H9 (cell line): ENCODE data around the gene FBXO30. TPM values are rescaled to one million over a fixed set of nuclear protein-coding genes. Genes with fewer than 3 reads are reported as not detected.

Experiments used
- DNase-seq: peaks from one replicate; pipeline ENCODE4 v3.0.0-alpha.2; 2017
- H2AFZ ChIP-seq: one replicate; pipeline ENCODE4 v1.6.1; 2013; ENCODE audit warnings: mild to moderate bottlenecking, low read length, control low read depth, moderate library complexity
- H2AK5ac ChIP-seq: 2 replicates; pipeline ENCODE4 v1.6.1; 2013; ENCODE audit warnings: low read length, control low read depth, mixed read lengths; ENCODE audit not compliant: insufficient read length
- H2BK120ac ChIP-seq: one replicate; pipeline ENCODE4 v1.6.1; 2013; ENCODE audit warnings: low read depth, mild to moderate bottlenecking, low read length, control low read depth, inconsistent platforms; ENCODE audit not compliant: poor library complexity, severe bottlenecking
- H2BK12ac ChIP-seq: 2 replicates; pipeline ENCODE4 v1.6.1; 2013; ENCODE audit warnings: low read length, control low read depth, mixed read lengths, low read depth; ENCODE audit not compliant: insufficient read length
- H2BK15ac ChIP-seq: 2 replicates; pipeline ENCODE4 v1.6.1; 2013; ENCODE audit warnings: low read depth, low read length, control low read depth
- H2BK20ac ChIP-seq: one replicate; pipeline ENCODE4 v1.6.1; 2013; ENCODE audit warnings: low read depth, mild to moderate bottlenecking, low read length, control low read depth, inconsistent platforms; ENCODE audit not compliant: poor library complexity, severe bottlenecking
- H2BK5ac ChIP-seq: 2 replicates; pipeline ENCODE4 v1.6.1; 2013; ENCODE audit warnings: low read length, control low read depth, mixed read lengths; ENCODE audit not compliant: insufficient read length
- H3K14ac ChIP-seq: 2 replicates; pipeline ENCODE4 v1.6.1; 2013; ENCODE audit warnings: low read length, control low read depth; ENCODE audit not compliant: insufficient read depth
- H3K18ac ChIP-seq: 2 replicates; pipeline ENCODE4 v1.6.1; 2013; ENCODE audit warnings: low read depth, mild to moderate bottlenecking, mixed read lengths, low read length, control low read depth; ENCODE audit not compliant: insufficient read length
- H3K23ac ChIP-seq: 2 replicates; pipeline ENCODE4 v1.6.1; 2013; ENCODE audit warnings: low read length, control low read depth, mixed read lengths, low read depth; ENCODE audit not compliant: insufficient read length
- H3K23me2 ChIP-seq: 2 replicates; pipeline ENCODE4 v1.6.1; 2013; ENCODE audit warnings: low read depth, mild to moderate bottlenecking, mixed read lengths, low read length, control low read depth; ENCODE audit not compliant: insufficient read length, poor library complexity, severe bottlenecking
- H3K27ac ChIP-seq: 2 replicates; pipeline ENCODE4 v1.5.1; 2013; ENCODE audit warnings: low read length, control low read depth, mixed read lengths, low read depth; ENCODE audit not compliant: insufficient read length
- H3K27me3 ChIP-seq: 2 replicates; pipeline ENCODE4 v1.6.1; 2013; ENCODE audit warnings: low read length, control low read depth, inconsistent platforms; ENCODE audit not compliant: insufficient read depth
- H3K4ac ChIP-seq: 2 replicates; pipeline ENCODE4 v1.6.1; 2013; ENCODE audit warnings: low read depth, mild to moderate bottlenecking, control low read depth, inconsistent platforms, low read length, moderate library complexity
- H3K4me1 ChIP-seq: 2 replicates; pipeline ENCODE4 v1.6.1; 2013; ENCODE audit warnings: low read length, control low read depth, inconsistent platforms; ENCODE audit not compliant: insufficient read depth
- H3K4me2 ChIP-seq: 2 replicates; pipeline ENCODE4 v1.6.1; 2013; ENCODE audit warnings: low read length, control low read depth, mixed read lengths; ENCODE audit not compliant: insufficient read length, insufficient read depth
- H3K56ac ChIP-seq: 2 replicates; pipeline ENCODE4 v1.6.1; 2013; ENCODE audit warnings: low read depth, mild to moderate bottlenecking, mixed read lengths, low read length, control low read depth; ENCODE audit not compliant: insufficient read length
- H3K79me1 ChIP-seq: 2 replicates; pipeline ENCODE4 v1.6.1; 2013; ENCODE audit warnings: low read depth, mild to moderate bottlenecking, moderate library complexity, low read length, control low read depth, inconsistent platforms; ENCODE audit not compliant: insufficient read depth, poor library complexity, severe bottlenecking
- H3K79me2 ChIP-seq: 2 replicates; pipeline ENCODE4 v1.6.1; 2013; ENCODE audit warnings: low read length, control low read depth, inconsistent platforms; ENCODE audit not compliant: insufficient read depth
- H3K9ac ChIP-seq: 2 replicates; pipeline ENCODE4 v1.6.1; 2013; ENCODE audit warnings: low read length, control low read depth, mixed read lengths; ENCODE audit not compliant: insufficient read length; ENCODE audit errors: extremely low read depth
- H3K9me3 ChIP-seq: one replicate; pipeline ENCODE4 v1.6.1; 2013; ENCODE audit warnings: low read depth, low read length, inconsistent platforms; ENCODE audit not compliant: control insufficient read depth
- H3T11ph ChIP-seq: one replicate; pipeline ENCODE4 v1.6.1; 2013; ENCODE audit warnings: mild to moderate bottlenecking, low read length, control low read depth, inconsistent platforms
- H4K20me1 ChIP-seq: one replicate; pipeline ENCODE4 v1.6.1; 2013; ENCODE audit not compliant: control insufficient read depth, insufficient read length, insufficient read depth
- H4K5ac ChIP-seq: 2 replicates; pipeline ENCODE4 v1.6.1; 2013; ENCODE audit warnings: low read depth, mild to moderate bottlenecking, mixed read lengths, low read length, control low read depth; ENCODE audit not compliant: insufficient read length
- H4K8ac ChIP-seq: replicated peaks from 2 replicates; pipeline ENCODE4 v1.6.1; 2013; ENCODE audit warnings: low read length, control low read depth, mixed read lengths, low read depth; ENCODE audit not compliant: insufficient read length
- H4K91ac ChIP-seq: 2 replicates; pipeline ENCODE4 v1.6.1; 2013; ENCODE audit warnings: low read depth, mild to moderate bottlenecking, moderate library complexity, mixed read lengths, low read length, control low read depth; ENCODE audit not compliant: insufficient read length
- H3K27ac Mint-ChIP-seq, 3 experiments: 2 replicates in 2 of 3; 3 replicates in 1 of 3; pipeline ENCODE4 v1.8.0; 2020 to 2021; ENCODE audit warnings: mixed read lengths in 3 of 3, mild to moderate bottlenecking in 1 of 3, moderate library complexity in 1 of 3
- H3K27me3 Mint-ChIP-seq: 2 replicates; pipeline ENCODE4 v1.8.0; 2021; ENCODE audit warnings: low read depth, mild to moderate bottlenecking, moderate library complexity, mixed read lengths
- H3K36me3 Mint-ChIP-seq, 3 experiments: 2 replicates in 2 of 3; 3 replicates in 1 of 3; pipeline ENCODE4 v1.8.0; 2020 to 2021; ENCODE audit warnings: low read depth in 3 of 3, mixed read lengths in 3 of 3; ENCODE audit not compliant: insufficient read depth in 1 of 3
- H3K4me1 Mint-ChIP-seq, 2 experiments: 2 replicates each; pipeline ENCODE4 v1.8.0; 2020; ENCODE audit warnings: mixed read lengths in 2 of 2
- H3K4me3 Mint-ChIP-seq, 2 experiments: 2 replicates in 1 of 2; 3 replicates in 1 of 2; pipeline ENCODE4 v1.8.0; 2020 to 2021; ENCODE audit warnings: mild to moderate bottlenecking in 2 of 2, mixed read lengths in 2 of 2, moderate library complexity in 1 of 2
- H3K9me3 Mint-ChIP-seq, 2 experiments: 2 replicates in 1 of 2; 3 replicates in 1 of 2; pipeline ENCODE4 v1.8.0; 2020; ENCODE audit warnings: mild to moderate bottlenecking in 2 of 2, mixed read lengths in 2 of 2, moderate library complexity in 1 of 2
- WGBS: extraction: QIAGEN DNeasy Blood & Tissue Kit; methylation state at CpG from one replicate; pipeline ENCODE4 v1.1.7; 2013; ENCODE audit warnings: missing lambda C conversion rate, low lambda C conversion rate, mixed read lengths; ENCODE audit not compliant: insufficient read length; ENCODE audit errors: extremely low coverage; 5-methylcytosine and 5-hydroxymethylcytosine counted together
- total RNA-seq: library from RNA; stranded (reverse); gene quantifications from 2 replicates; pipeline ENCODE4 v1.2.1, GENCODE V29; 2021
- TF ChIP-seq, protein P1 (sequence below): fragments of 200-600 bp; sonication (generic); conservative IDR thresholded peaks from 3 replicates; pipeline ENCODE4 v1.8.0; 2021; ENCODE audit warnings: antibody characterized with exemption, mild to moderate bottlenecking

The FBXO30 gene
- total RNA-seq, 1 experiment from 2014 or later: 16.9 TPM

DNA sequence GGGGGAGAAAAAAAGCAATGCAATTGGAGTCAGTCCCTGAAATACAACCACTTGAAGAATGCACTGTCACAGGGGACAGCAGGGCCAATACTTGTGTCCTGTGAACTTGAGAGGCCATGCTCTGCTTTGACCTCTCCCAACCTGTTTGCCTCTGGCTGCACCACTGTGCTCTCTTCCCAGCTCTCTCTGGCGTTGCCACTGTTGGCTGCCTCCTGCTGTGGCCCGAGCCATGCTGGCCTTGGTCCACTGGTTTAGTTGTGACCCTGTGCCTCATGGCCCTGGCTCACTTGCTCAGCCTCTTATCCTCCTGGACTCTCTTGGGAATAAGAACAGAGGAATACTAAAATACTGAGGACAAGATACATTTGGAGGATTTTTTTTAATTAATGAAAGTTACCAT lies 14.5 kb upstream of the FBXO30 start:
- Histone ChIP-seq H3K79me1 (no peaks in the 10 kb centered on the region), H3K9me3 (no peaks in the 10 kb centered on the region), H3T11ph (no peak overlapping the region), H2BK20ac (no peak overlapping the region), H2AFZ (no peak overlapping the region), H4K5ac (no peak overlapping the region), H3K27ac (no peak overlapping the region), H3K9ac (no peak overlapping the region), H4K20me1 (no peaks in the 10 kb centered on the region), H2BK15ac (no peak overlapping the region), H3K27me3 (no peaks in the 10 kb centered on the region), H3K4me2 (no peak overlapping the region), H3K4me1 (no peaks in the 10 kb centered on the region), H4K91ac (no peak overlapping the region), H4K8ac (no peak overlapping the region), H3K56ac (no peak overlapping the region), H3K23me2 (no peaks in the 10 kb centered on the region), H2AK5ac (no peak overlapping the region), H3K4ac (no peak overlapping the region), H3K23ac (no peak overlapping the region), H2BK120ac (no peak overlapping the region), H2BK12ac (no peak overlapping the region), H3K18ac (no peak overlapping the region), H3K14ac (no peak overlapping the region), H3K79me2 (no peaks in the 10 kb centered on the region), H2BK5ac (no peak overlapping the region)
- no peaks in the 10 kb centered on the region for H3K36me3 Mint-ChIP-seq
- no CpG with 5 or more reads among the region's 2 CpGs for WGBS
- TF ChIP-seq, protein P1, sequence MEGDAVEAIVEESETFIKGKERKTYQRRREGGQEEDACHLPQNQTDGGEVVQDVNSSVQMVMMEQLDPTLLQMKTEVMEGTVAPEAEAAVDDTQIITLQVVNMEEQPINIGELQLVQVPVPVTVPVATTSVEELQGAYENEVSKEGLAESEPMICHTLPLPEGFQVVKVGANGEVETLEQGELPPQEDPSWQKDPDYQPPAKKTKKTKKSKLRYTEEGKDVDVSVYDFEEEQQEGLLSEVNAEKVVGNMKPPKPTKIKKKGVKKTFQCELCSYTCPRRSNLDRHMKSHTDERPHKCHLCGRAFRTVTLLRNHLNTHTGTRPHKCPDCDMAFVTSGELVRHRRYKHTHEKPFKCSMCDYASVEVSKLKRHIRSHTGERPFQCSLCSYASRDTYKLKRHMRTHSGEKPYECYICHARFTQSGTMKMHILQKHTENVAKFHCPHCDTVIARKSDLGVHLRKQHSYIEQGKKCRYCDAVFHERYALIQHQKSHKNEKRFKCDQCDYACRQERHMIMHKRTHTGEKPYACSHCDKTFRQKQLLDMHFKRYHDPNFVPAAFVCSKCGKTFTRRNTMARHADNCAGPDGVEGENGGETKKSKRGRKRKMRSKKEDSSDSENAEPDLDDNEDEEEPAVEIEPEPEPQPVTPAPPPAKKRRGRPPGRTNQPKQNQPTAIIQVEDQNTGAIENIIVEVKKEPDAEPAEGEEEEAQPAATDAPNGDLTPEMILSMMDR: no peak
- H3K4me1 Mint-ChIP-seq: peaks cover 2 to 5% of the 10 kb centered on the region in 2 experiments; a peak in 3 of 4 replicates
- no peak overlapping the region for H3K4me3 Mint-ChIP-seq
- DNase-seq: peak; percentile 36
- H3K9me3 Mint-ChIP-seq: no peaks in the 10 kb centered on the region
- H3K27me3 Mint-ChIP-seq: no peaks in the 10 kb centered on the region
- H3K27ac Mint-ChIP-seq: no peak overlapping the region
